NCI-H69 (cell line): ENCODE data around the gene TMEM209.
"Not testable (repeated sequence)": the region's sequence is repeated elsewhere in the genome, so short reads cannot be mapped to it uniquely, and the experiment has no call there.

ENCODE experiments used
- DNase-seq: peaks from one replicate; lab custom pipeline; 2025; lab: John Stamatoyannopoulos, UW

The TMEM209 gene

DNA sequence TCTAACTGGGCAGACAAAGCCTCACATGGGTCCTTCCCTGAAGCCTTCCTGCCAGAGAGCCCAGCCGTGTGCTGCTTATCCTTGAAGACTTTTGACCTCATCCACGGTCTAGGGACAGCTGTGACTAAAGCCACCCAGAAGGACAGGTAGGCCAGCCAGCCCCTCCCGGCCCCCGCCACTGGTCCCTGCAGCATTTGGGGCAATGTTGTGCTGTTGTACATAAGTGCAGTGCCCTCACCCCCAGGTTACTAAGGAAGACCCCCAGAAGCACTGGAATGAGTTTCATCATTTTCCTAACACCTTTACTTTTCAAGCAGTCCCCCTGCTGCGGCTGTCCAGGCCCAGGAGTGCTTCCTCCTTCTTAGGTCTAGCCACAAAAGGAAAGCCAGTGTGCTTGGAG, 43.0 kb downstream of the TMEM209 start:
- no peak for DNase-seq

DNA sequence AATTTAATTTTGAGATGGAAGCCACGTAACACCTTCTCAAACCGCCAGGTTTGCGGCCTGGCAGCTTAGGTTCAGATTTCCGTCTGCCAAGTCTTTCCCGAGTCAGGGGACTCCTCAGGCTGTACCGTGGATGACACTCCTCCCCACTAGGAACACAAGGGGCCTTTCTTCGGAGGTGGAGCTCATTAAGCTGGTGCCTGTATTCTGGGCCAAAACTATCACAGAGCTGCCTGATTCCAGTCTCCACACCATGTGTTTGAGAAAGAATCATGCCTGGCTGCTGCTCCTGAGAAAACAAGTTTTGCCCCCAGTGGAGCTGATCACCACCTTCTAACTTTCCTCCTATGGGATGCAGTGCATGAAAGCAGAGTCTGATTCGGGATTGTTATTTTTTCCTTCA, 44.8 kb downstream of the TMEM209 start:
- DNase-seq = no peak

DNA sequence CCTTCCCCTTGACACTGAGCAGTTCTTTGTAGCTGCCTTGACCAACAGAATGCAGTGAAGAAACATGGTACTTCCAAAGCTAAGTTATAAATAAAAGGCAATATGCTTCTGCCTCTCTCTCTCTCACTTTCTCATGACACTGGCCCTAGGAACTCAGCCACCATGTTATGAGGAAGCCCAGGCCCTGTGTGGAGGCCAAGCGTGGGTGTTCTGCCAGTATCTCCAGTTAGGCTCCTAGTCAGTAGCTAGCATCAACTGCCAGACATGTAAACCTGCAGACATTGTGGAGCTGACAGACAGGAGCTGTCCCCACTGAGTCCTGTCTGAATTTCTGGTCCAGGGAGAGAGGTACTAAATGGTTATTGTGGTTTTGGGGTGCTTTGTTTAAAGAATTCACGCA, 45.2 kb downstream of the TMEM209 start:
- DNase-seq = no peak

DNA sequence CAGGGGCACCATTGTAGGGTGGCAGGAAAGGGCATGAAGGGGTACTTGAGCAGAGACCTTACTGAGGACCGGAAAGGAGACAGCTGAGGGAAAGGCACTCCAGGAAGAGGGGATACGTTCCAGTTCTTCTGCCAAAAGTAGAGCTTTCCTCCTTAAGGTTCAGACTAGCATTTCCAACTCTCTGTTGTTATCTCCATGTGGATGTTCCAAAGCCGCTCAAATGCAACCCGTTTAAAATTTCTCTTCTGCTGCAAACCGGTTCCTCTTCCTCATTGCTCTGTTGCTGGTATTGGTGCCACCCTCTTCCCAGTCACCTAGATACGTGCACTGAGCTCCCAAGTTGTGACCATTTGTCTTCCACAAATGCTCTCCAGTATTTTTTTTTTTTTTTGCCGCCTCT, 47.5 kb downstream of the TMEM209 start:
- no peak for DNase-seq

DNA sequence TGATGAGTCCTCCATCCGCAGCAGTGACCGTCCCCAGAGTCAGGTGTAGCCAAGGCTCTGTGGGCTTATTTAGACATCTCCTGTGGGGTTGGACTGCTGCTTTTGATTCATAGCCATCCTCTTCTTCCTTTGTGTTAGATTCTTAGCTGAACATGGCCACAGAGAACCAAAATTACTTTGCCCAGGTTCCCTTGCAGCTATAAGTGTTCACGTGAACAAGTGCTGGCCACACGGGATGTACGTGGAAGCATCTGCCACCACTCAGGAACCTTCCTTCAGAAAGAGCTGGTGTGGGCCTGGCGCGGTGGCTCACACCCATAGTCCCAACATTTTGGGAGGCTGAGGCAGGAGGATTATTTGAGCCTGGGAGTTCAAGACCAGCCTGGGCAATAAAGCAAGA, 49.1 kb downstream of the TMEM209 start:
- no peak for DNase-seq

DNA sequence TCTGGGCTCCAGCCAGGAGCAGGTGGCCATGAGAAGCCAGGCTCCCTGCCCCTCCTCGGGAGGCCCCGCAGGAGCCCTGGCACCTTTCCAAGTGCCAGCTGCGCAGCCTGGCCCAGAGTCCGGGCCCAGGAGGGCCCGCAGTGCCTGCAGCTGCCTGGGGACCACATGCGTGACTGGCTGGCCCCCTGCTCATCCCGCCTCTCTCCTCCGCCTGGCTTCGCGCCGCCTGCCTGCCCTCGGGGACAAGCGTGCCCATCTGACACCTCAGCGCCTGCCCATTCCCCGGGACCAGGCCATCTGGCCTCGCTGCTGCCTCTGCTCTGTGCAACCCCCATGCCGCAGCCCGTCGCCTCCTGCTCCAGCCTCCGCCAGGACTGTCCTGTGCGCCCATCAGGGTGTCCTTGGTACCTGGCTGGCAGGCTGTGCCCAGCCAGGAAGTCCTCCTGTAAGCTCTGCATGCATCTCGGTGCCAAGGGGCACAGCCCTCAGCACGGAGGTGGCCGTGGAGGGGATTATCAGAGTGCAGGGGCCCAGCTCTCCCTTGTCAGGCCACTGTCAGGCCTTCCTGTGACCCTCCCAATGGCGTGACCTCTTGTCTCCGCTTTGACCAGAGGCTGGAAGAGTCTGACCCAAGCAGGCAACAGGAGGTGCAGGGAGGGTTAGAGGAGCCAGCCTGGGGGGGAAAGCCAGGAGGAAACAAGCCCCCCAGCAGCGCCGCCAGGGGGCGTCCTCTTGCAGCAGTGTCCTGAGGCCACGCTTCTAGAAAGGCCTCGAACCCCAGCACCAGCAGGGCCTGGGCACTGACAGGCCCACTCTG, 50.5 kb downstream of the TMEM209 start:
- peak; percentile 99 for DNase-seq

DNA sequence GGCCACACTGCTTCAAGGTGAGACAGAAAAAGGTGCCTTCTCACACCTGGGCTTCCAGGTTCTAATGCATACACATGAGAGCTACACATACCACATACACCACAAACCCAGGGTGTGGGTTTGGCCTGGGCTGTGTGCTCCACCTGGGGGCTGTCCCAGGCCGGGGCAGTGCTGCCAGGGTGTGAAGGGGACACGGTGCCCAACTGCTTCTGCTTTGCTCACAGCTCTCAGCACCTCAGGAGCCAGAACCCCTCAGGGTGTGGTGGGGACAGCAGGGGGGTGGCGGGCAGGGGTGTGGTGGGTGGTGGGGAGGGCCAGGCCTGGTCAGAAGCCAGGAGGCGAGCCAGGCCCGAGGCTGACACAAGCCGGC, 51.1 kb downstream of the TMEM209 start:
- no peak for DNase-seq

DNA sequence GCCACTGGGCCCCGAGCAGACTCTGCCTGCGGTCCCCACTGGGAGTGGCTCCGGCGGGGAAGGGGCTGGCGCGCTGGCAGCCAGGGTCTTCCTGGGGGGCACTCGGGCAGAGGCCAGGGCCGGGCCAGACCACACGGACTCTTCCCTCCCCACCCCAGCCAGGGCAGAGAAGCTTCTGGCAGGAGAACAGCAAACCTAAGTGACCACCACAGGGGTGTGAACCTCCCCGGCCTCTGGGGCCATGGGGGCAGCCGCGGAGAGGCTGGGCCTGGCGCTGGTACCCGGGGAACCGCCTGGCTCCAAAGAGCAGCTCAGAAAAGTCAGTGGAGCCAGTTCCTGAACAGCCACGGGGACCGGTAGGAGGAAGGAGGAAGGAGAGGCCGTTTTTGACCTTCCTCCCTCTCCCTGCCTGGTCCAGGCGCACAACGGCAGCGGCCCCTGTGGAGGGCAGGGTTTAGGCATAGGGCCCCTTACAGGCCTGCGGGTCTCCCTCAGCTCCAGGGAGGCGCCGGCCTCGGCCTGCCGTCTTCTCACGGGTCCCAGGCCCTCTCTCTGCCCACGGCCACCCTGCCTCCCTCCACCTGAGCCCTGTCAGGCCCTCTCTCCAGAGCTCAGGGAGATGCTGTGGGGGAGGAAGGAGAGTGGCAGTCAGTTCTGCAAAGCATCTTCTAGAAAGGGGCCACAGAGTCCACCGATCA, 51.8 kb downstream of the TMEM209 start:
- peak; percentile 42 for DNase-seq

DNA sequence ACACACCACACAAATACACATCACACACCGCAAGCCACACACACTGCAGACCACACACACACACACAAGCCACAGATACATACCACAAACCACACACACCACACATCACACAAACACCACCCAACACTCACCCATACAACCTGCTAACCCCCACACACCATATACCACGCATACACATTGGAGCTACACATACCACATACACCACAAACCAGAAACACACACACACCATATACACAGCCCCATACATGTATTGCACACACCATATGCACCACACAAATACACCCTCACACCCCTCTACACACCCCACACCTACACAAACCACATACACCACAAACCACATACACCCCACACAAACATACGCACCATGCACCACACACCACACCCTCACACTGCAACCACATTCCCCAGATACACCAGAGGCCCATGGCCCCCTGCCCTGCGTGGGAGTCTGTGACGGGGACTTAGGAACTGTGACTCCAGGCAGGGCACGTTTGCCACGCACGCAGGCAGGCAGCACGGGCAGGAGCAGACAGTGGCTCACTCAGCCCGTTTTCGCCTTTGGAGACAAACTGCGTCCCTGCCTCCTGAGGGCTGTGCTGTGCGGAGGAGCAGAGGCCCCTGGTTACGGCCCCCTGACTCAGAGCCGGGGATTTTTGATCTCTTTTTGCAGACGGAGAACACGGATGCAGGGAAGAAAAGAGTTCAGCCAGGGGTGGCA, 52.6 kb downstream of the TMEM209 start:
- DNase-seq = no peak

DNA sequence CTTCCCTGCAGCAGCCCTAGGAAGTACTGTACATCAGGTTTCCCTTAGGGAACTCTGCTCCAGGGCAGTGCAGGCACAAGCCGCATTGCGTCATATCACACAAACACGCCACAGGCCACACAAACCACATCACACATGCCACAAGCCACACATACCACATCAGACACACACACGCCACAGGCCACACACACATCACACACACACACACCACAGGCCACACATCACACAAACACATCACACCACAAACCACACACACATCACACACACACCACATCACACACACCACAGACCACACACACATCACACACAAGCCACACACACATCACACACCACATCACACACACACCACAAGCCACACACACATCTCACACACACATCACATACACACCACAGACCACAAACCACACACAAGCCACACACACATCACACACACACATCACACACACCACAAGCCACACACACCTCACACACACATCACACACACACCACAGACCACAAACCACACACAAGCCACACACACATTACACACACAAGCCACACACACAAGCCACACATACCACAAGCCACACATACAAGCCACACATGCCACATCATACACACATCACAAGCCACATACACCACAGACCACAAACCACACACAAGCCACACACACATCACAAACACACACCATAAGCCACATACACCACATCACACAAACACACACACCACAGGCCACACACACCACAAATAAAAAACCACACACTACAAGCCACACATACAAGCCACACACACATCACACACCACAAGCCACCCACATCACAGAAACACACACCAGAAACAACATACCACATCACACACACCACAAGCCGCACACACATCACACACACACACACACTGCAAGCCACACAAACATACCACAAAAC, 53.4 kb downstream of the TMEM209 start:
- DNase-seq = peak; percentile 32

DNA sequence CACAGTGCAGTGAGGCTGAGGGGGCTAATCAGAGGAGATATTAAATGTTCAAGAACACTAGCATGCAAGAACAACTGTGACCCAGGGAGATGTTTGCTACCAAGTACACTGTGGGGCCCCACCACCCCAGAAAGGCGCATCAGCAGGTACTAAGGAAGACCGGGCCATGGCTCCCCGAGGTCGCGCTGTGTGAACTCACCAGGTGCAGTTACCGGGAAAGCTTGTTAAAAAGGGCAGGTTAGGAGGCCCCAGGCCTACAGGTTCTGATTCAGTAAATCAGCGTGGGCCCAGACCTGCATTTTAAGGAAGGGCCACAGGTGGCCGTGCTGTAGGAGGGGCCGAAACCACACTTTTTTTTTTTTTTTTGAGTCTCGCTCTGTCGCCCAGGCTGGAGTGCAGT, 54.6 kb downstream of the TMEM209 start:
- peak; percentile 25 for DNase-seq

DNA sequence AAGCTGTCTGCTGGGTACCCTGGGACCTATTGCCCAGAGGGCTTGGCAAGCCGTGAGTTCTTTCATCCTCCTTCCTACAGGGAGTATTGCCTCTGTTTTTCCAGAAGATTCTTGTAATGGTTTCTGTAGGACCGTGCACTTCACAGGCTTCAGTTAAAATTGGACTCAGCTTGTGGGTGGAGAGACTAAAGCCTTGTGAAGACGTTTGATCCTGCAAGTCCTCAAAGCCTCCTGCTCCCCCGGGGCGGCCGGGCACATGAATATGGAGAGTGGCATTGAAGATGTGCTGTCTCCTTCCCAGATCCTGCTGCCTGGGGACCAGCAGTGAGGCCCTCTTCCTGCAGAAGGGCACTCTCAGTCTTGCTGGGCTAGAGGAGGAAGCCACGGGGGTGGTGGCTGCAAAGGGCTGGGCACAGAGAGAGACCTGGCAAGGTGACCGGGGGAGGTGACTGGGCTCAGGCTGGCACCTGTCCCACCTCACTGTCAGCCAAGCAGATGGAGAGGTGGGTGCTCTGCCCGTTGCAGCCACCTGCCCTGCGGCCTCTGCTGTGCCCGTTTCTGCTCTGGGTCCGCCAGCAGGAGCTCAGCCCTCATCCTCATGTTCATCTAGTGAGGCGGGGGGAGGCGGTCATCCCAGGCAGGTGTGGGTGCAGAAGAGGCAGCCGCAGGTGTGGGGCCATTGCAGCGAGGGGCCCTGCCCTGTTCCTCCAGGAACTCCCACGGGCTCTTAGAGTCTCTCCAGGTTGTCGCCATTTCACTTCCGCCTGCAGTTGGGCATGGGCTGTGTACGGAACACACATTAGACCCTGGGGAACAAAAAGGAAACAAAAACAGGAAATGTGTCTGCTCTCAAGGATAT, 55.7 kb downstream of the TMEM209 start:
- DNase-seq = peak; percentile 97

DNA sequence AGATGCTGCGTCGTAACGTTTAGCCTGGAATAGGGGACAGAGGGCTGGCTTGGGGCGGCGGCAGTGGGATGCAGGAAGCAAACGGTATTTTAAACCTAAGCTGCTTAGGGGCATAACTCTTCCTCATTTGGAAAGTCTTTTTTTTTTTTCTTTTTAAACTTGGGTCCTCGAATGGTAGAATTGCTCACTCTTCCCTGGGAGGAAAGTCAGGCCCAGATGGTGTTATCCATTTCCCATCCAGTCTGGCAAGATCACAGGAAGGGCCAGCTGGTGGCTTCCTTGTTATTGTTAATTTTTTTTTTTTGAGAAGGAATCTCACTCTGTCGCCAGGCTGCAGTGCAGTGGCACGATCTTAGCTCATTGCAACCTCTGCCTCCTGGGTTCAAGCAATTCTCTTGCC, 56.6 kb downstream of the TMEM209 start:
- peak; percentile 72 for DNase-seq

DNA sequence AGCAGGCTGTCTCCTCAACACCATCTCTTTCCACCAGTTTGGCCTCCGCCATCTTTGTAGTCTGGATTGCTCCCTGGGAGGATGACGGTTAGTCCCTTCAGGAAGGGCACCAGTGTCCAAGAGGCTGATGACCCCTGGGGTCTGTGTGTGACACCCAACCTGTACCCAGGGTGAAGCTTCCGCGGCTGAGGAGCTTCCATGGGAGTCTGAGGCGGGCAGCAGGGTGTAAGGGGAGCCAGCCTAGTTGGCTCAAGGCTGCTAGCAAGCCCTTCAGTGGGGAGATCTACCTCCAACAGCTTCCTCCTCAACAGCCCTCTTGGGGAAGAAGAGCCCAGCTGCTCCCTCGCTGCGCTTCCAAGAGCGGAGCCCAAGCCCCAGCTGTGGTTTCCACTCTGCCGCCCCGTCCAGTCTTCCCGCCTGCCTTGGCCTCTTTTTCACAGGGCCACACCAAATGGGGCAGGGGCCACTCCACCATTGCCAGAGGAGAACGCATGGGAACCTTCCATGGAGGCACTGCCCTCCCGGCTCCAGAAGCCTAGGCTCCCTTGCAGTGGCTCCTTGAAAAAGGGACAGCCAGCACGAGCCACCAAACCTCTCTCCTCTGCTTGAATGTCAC, 57.4 kb downstream of the TMEM209 start:
- DNase-seq = no peak

DNA sequence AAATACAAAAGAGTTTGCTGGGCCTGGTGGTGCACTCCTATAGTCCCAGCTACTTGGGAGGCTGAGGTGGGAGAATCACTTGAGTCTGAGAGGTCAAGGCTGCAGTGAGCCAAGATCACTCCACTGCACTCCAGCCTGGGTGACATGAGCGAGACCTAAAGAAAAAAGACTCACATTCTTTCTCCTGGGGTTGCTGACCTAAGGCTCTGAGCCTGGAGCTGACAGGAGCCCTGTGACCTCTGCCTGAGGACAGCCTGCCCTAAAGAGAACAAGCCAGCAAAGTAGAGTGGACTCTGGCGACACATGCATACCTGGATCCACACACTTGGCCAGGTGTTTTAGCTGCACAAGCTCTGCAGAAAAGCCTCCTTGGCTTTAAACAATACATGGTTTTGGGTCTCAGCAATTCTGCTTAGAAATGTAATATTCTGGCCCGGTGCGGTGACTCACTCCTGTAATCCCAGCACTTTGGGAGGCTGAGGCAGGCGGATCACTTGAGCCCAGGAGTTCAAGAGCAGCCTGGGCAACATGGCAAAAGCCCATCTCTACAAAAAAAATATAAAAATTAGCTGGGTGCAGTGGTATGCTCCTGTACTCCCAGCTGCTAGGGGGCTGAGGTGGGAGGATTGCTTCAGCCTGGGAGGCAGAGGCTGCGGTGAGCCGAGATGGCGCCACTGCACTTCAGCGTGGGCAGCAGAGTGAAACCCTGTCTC, 58.4 kb downstream of the TMEM209 start:
- no peak for DNase-seq

DNA sequence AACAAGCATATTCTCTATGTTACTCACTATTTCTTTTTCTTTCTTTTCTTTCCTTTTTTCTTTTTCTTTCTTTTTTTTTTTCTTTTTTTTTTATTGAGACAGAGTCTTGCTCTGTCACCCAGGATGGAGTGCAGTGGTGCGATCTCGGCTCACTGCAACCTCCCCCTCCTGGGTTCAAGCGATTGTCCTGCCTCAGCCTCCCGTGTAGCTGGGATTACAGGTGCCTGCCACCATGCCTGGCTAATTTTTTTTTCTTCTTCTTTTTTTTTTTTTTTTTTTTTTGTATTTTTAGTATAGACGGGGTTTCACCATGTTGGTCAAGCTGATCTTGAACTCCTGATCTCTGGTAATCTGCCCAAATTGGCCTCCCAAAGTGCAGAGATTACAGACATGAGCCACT, 59.1 kb downstream of the TMEM209 start:
- DNase-seq = not testable (repeated sequence)

DNA sequence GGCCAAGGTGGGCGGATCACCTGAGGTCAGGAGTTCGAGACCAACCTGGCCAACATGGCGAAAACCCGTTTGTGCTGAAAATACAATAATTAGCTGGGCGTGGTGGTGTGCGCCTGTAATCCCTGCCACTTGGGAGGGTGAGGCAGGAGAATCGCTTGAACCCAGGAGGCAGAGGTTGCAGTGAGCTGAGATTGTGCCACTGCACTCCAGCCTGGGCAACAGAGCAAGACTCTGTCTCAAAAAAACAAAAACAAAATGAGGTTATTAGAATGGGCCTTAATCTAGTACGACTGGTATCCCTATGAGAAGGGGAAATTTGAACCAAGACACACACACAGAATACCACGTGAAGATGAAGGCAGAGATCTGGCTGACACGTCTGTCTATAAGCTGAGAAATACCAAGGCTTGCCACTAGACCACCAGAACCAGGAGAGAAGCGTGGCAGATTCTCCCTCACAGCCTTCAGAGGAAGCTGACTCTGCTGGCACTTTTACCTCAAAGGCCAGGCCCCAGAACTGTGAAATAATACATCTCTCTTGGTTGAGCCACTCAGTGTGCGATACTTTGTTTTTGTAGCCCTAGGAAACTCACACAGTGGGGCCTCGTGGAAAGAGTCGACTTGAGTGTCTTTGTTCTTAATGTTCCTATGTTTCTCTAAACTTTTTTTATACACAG, 59.6 kb downstream of the TMEM209 start:
- DNase-seq = no peak

DNA sequence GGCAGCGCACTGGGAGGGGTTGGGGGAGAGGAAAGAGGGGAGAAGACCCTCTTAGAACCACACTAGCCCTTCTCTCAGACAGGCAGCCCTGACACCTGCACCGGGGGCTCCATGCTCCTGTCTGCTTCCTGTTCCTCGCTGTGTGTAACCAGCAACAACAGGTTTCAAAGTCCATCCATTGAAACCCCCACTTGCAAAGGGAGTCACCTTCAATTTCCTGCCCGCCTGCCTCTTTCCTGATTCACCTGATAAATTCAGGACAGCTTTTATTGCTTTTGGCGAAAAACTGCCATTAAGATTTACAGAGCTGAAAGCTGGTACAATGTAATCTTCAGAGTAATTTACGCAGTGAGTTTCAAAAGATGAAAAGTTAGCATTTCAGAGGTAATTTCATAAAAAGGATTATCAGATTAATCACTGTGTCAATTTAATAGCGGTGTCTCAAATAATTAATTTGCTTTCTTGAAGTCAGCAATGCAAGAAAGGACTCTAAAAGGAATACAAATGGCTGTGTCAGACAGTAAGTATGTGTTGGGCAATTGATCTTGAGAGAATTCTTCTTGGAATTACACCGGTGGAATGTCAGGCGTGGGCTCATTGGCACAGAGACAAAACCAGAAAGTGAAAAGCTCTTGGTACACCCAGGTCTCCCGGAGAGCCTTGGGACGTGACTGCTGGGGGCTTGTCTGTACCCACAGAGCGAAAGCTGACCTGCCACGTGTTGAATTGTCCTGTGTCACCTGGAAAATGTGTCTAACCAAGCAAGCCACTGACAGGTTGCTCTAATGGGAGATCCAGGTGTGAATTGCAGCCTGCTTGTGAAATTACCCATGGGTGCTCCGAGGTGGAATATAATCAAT, 60.7 kb downstream of the TMEM209 start:
- peak; percentile 67 for DNase-seq

DNA sequence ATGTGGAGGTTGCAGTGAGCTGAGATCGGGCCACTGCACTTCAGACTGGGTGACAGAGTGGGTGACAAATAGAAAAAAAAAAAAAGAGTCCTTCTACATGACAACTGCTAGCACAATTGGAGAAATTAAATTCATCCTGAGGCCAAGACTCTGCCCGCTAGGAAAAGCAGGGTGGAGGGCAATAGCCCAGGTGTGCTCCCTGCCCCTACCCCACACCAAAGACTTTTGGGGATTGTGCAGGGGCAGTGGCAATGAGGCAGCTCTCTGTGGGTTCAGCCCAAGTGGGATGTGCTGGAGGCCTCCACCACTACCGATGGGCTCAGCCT, 61.3 kb downstream of the TMEM209 start:
- DNase-seq = no peak
